Fibroblast of skin of right biceps (primary cell): Measurements from ENCODE around the gene KLC1.

Source experiments
- DNase-seq: peaks from one replicate; pipeline ENCODE4 v3.0.0-alpha.2; 2013

Gene KLC1

DNA sequence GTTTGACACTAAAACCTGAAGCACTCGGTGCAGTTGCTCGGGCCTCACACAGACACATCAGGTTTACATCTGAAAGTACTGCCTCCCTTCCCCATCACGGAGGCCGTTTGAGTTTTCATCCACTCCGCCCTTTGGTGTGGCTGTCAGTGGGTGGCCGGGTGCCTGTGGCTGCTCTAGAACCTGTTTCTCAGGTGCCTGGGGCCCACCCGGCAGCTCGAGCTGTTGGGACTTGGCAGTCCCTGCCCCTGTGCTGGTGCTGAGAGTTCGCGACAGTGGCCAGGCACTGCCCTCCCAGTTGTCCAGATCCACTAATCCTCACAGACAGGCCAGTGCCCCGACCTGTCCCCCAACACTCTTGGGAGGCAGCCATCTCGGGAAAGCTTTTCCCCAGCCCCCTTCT, 63.9 kb downstream of the KLC1 start:
- DNase-seq: no peak

DNA sequence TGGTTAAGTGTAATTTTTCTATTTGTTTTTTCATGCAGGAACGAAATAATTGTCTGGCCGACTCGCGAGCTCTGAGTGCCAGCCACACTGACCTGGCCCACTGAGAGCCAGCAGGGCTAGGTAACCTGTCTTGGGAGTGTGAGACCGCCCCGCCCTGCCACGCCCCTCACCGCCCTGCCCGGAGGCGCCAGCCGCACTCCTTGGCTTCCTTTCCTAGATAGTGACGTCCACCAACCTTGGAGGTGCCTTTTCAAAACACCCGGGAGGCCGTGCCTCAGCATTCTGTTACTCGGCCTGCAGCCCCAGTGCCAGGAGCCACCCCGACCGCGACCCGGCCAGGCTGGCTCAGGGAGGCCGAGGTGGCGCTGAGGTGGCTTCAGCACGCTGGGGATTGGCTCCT, 64.5 kb downstream of the KLC1 start:
- no peak for DNase-seq

DNA sequence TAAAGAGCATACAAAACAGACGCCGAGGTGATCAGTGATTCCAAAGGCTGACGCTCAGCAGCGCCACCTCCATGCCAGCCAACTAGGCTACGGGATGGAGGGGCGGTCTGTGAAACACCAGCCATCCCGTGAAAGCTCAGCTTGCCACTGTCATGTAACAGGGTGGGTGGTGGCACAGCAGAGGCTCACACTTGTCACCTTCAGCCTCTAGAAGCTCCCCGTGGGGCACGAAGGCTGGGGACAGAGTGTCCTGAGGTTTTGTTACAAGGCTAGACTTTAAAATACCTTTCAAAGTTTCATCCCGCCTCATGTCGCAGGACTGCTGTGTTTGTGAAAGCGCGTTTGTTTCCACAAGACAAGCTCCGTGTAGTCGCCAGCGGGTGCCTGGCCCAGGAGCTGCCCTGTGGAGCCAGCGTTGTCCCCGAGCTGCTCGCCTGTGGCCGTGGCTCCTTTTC, 65.6 kb downstream of the KLC1 start:
- no peak for DNase-seq

DNA sequence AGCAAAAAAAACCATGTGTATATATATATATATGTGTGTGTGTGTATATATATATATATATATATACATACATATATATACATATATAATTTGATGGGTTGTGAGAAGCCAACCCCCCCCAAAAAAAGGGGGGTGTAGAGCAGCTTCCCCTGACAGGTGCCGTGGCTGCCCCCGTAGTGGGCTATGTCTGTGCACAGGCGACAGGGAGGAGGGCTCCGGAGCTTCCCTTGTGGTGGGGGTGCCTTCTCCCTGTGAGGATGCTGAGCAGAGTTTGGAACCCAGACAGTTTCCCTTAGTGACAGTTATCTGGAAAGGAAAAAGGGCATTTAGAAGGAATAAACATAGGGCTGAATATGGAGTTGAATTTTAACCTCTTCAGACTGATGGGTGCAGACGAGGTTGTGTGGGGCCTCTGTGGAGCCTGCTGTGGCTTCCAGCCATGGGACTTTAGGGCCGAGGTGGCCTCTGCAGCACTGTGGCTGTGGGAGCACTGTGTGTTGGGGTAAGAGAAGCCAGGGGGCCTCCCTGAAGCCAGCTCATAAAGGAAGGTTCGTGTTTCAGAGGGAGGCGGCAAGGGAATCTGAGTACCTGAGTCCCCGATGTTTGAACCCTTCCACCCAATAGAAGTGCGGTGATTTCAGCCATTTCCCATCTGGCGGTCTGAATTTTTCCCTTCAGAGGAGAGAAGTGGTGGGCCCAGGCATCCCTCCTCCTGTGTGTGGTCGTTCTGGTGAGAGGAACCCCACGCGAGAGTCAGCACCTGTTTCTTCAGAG, 66.5 kb downstream of the KLC1 start:
- no peak for DNase-seq

DNA sequence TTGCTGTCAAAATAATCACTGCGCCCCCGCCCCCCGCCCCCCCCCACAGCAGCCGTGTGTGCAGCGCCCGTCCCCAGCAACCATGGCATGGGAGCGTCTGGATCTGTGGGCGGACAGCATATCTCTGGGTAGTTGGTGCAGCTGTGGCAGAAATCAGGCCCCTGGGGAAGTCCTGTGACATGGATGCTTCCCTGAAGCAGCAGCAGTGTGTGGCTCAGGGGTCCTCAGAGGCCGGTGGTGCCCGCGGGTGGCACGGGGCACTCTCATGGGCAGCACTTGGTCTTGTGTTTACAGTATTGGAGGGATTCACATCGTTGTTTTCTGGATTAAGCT, 67.0 kb downstream of the KLC1 start:
- DNase-seq: no peak

DNA sequence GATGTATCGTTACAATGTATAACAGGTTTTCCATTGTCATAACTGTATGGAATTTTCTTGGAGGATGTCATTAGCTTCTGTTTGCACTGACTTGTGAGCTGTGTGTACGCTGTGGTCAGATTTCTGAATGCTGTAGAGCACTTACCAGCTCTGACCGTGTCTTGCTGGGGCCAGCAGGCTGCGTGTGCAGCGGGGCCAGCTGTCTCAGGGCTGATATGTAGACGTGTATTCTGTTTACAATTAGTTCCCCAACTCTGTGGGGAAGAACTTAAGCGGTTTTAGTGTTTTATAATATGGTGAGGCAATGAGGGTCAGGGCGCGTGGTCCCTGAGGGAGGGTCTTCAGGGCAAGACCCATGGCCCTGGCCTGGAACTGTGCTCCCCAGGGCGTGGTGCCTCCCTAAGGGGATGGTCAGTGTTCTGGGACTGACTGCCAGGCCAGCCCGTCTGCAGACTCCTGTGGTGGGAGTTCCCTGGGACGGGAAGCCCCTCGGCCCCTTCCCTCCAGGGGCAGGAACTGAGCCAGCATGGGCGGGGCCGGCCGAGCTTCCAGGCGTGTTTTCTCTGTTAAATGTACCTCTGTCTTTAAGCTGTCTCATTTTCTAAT, 67.6 kb downstream of the KLC1 start:
- DNase-seq: peak; percentile 36

DNA sequence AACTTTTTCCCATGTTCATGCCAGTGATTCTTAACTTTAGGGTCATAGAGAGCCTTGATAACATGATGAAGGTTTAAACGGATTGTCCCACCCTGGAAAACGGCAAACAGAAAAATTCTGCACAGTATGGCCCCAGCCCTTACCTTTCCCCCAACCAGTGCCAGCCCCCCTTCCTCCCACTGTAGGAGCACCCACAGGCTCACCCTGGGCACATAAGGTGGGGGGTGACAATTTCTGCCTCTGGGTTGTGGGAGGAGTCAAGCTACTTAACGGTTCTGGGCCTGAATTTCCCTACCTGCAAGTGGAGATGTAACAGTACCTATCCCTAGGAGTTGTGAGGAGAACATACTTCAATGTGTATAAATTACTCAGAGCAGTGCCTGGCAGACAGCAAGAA, 68.2 kb downstream of the KLC1 start:
- no peak for DNase-seq

DNA sequence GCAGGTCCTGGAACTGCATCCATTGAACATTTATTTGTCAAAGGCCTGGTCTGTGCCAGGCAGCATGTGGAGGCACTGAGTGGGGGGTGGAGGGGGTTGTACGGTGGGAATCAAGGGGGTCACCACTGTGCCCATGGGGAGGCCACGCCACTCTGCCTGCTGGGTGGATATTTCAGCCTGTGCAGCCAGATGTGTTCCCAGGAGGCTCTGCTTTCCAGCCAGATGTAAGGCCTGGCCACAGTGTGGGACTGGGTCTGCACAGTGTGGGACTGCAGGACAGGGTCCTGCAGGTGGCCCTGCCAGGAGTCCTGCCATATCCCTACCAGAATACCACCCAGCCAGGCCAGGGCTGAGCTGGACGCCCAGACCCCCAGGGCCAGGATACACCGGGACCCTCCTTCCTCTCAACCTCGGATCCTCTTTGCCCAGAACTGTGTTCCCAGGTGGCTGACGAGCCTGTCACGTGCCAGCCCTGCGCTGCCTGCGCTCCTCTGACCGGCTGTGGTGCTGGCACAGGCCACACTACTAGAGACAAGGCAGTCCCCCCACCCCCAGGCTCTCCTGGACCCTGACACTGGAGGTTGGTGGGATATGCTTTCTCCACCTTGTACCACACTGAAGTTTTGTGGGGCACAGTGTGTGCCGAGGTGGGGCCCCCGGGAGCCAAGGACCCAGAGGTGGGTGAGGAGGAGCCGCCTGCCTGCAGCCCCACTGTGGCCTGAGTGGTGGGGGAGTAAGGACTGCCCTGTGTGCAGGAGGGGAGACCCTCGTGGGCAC, 68.8 kb downstream of the KLC1 start:
- DNase-seq: no peak

DNA sequence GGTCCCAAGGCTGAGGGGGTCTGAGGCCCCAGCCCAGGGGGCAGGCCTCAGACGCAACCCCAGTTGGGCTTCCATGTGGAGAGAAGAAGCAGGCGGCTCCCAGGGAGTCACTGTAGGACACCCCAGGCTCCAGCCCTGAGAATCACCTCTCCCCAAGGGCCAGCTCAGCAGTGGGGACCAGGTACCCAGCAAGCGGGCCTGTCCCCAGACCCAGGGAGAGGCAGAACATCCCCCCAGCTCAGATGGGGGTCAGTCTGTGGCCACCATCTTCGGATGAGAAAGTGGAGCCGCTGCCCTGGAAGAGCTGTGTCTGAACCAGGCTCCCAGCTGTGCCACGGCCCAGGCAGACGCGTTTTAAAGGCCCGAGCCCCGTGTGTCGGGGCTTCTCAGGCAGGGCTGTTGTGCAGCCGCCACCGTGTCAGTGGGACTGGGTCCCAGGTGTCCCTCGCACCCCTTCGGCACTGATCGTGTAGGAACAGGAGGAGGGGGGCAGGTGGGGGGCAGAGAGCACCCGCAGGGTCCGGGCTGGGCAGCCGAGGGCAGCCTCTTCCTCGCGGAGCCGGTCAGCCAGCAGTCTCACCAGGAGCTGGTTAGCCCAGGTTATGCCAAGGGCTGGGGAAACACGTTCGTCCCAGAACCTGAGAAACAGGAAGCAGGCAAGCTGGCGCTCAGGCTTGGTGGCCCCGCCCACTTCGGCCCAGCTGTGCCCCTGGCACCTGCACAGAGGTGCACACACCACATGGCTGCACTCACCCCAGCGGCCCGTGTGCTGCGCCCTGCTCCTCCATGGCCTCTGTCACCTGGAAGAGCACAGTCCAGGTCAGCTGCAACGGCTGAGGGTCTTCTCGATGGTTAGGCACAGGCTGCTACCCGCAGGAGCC, 69.6 kb downstream of the KLC1 start:
- DNase-seq: no peak

DNA sequence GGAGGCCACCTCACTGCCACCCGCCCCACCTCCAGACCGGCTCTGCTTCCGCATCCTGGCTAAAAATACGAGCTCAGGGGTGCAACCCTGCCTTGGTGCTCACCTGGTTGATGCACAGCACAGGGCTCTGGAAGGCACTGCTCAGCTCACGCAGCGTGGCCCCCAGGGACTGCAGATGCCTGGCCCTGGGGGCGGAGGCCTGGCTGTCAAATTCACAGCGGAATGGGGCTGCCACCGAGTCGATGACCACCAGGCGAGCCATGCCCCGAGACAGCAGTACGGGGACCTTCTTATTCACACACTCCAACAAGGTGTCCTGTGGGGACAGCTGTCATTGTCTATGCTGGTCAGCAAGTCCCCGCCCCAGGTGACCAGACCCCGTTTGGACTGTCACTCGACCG, 70.2 kb downstream of the KLC1 start:
- DNase-seq: no peak

DNA sequence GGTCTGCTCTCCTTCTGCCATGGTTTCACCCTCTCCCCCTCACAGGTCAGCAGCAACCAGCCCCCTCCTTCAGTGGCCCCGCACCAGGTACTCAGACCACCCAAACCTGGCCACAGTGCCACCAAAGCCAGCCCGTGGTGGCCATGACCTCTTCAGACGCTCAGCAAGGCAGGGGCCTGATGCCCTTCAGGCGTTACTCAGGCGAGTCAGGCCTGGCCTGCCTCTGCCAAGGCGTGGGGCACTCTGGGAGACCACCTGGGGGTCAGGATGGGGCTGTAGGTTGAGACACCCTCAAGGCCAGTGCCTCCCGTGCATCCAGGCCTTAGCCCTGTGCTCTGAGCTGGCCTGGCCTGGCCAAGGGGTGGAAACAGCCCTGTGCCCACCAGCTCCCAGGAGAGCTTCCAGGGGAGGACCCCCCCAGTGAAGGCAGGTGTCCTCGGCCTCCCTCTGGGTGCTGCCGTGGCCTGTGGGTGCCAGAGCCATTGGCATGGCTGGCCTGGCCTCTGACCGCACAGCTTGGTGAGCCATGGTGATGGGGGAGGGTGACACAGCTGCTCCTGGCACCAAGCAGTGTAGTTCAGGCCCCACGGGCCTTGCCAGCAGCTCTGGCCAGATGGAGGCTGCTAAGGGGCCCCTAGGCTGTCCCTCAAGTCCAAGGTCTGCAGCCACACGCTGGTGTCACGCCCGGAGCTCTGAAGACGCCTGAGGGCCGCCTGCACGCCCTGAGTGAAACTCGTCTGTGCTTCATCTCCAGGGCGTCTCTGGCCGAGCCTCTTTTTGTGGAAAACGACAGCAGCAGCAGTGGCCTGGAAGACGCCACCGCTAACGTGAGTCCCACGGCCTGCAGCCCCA, 71.1 kb downstream of the KLC1 start:
- no peak for DNase-seq

DNA sequence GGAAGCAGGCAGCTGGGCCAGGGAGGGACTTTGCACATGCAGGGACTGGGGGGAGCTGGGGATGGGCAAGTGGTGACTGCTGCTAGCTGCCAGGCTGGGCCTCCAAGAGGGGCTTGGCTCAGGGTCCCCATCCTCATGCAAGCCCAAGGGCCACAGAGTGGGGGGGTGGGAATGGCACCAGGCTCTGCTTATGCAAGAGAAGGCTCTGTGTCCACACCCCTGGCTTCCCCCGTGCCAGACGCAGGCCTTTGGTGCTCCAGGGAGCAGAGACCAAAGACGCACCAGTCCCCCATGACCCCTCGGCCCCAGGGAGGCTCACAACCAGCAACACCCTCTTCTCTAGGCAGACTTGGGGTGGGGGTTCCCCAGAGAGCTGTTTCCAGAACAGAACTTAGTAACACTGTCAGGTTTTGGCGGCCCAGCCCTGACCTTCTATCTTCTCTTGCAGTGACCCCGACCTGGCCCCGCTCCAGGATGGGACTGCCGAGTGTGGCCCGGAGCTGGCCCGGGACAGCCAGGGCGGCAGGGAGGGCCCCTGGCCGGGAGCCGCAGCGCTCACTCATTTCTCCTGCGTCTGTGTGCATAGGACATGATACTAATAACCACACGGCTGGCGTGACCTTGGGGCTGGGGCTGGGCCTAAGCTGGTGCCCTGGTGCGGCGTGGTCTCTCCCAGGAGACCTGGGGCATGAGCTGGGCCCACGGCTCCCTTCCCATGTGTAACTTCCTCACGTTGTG, 71.9 kb downstream of the KLC1 start:
- DNase-seq: no peak

DNA sequence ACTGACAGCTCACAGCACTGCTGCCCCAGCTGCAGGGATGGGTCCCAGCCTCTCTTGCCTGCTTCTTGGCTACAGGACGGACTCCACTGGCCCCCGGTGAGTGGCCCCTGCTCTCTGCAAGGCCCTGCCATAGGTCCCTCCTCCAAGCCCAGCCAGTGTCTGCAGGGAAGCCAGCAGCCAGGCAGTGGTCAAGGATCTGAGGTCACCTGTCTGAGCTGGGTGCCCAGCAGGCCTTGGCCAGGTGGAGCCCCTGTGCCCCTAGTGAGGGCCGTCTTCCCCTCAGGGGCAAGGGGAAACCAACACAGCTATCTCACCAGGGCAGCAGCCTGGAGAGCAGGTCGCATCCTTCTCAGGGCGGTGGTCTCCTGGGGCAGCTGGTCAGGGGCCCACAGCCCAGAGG, 73.1 kb downstream of the KLC1 start:
- DNase-seq: no peak

DNA sequence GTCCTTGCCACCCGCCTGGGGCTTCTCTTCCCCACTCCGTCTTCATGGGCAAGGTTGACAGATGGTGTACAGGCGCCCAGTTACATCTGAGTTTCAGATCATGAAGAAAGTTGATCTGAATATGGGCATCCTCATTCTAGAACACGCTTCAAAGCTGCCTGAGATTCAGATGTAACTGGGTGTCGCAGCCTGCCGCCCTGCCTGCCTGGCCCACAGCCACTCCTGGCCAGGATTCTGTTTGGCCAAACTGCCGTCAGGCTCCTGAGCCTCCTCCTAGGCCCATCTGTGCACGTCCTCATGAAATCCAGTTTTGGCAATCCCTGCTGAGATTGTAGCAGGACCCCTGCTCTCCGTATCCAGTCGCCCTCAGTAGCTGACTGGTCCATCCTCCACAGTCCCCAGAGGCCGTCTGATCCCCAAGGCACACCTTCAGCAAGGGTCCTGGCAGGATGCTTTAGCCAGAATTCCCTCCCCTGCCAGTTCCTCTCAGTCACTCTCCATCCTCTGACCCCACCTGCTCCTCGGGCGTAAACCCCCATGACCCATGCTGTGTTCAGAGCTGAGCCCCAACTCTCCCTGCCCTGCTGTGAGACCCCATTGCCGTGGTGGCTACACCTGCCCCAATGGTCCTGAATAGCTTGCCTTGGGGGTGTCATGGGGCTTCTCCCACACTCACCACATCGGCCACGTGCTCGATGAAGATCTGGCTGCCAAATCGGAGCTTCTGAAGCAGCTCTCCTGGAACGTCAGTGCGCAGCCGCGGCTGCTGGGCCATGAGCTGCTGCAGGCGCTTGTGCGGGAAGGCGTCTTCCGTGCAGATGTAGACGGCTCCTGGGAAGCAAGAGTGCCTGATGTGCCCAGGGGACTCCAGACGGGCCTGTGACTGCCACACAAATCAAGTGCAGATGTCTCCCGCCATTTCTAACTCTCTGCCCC, 73.8 kb downstream of the KLC1 start:
- no peak for DNase-seq

DNA sequence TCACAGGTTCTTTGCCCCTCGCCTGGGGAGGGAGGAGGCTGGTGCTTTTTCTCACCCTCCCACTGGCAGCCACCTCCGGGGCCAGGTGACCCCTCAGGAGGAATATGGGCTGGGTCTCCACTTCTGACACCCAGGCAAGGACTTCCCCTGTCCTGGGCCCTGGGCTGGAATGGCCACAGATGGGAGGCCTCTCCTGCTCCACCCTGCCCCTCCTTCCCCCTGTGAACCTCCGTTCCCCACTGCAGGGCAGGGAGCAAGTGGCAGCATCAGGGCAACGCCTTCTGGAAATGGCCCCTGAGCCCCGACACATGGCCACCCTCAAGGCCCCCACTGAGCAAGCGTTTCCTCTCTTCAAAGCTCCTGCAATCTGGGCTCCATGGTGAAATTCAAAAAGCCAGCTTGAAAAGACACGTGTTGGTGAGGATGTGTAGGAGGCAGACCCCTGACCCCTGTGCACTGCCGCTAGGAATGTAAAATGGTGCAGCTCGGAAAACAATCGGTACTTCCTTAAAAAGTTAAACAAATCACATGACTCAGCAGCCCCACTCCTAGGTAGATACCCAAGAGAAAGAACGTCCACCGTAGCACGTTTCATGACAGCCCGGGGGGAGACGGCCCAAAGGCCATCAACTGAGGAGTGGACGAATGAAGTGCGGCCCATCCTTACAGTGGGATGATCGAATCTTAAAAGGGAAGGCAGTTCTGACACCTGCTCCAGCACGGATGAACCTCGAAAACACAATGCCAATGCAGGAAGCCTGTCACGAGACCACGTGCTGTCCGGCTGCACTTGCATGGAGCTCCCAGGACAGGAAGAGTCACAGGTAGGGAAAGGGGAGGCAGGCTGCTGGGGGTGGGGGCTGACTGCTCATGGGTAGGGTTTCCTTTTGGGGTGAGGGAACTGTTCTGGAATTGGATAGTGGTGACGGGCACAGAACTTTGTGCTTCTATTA, 74.7 kb downstream of the KLC1 start:
- no peak for DNase-seq

DNA sequence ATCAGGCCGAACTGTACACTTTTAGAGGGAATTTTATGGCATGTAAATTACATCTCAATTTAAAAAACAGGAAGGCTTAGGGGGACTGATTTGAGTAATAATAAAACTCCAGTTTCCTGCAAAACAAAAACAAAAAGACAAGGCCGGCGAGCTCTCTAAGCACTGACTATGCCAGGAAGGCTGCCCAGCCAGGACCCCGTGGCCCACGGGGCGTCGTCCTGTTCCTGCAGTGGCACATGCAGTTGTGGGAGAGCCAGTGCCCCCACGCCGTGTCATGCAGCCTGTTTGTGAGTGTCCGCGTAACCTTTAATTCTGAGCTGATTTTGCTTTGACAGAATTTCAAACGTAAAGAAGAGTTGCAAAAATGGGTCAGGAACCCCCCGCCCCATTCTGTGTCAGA, 75.7 kb downstream of the KLC1 start:
- DNase-seq: no peak

DNA sequence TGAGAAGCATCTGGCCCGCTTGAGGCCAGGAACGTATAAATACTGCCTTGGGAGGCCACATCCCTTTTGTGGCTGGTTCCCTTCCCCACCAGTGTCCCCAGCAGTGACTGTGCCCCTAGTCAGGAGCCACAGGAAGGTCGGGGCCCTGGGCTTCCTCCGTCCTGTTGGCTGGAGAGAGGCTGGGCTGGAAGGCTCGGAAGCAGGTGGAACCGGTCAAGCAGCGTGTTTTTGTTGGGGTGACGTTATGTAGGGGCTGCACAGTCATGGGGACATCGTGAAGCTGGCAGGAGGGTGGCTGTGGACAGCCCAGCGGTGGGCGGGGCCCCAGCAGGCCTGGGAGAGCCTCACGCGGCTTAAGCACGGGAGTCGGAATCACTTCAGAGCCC, 76.1 kb downstream of the KLC1 start:
- DNase-seq: no peak

DNA sequence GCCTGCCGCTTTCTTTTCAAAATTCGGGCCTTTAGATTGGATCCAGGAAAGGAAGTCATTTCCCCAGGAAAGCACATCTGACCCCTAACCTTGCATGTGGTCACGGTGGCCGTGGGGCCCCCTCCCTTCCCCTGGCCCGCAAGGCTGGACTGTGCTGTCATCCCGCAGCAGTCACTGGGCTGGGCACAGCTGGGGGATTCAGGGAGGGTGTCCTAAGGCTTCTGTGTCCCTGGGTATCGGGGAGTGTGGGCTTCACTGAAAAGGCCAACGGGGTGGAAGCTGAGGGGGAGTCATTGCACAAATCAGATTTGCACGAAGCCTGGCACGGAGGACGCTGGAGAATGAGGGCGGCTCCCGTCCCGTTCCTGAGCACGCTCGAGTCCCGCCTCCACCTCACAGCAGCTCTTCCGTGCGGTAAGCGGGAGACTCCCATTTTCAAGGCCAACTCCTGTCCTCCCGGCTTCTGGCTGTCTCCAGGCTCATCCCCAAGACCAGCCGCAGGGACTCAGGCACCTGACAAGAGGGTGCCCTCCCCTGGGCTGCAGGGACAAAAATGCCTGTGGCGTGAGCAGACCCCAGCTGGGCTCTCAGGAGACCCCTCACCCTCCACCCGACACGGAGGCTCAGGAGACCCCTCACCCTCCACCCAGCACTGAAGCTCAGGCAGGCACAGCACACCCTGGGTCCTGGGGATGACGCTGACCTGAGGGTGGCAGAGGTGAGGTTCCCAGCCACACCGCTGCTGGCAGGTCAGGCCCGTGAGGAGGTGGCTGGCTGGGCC, 76.7 kb downstream of the KLC1 start:
- no peak for DNase-seq
